ENCODE data around the gene INSIG1. TPM values are rescaled to one million over a fixed set of nuclear protein-coding genes. Genes with fewer than 3 reads are reported as not detected.

The INSIG1 gene
- total RNA-seq, 1 experiment from 2014 or later: 54.7 TPM

GRCh38 chr7:155268921-155269650, 28.6 kb upstream of the INSIG1 start:
- BruUV-seq (replicated peaks): no TSS peak
- Histone ChIP-seq H3K9ac (ENCODE audit: low read length) (no peak overlapping the region), H3K9me3 (ENCODE audit: control insufficient read depth in 1 of 2, insufficient read depth in 1 of 2, low read depth in 1 of 2, low read length in 2 of 2) (no peaks in the 10 kb centered on the region), H3K27ac (ENCODE audit: low read depth, low read length) (no peak overlapping the region), H3K9me2 (ENCODE audit: insufficient read depth) (no peaks in the 10 kb centered on the region), H3K27me3 (ENCODE audit: insufficient read depth, low read length) (no peaks in the 10 kb centered on the region), H3K79me2 (ENCODE audit: insufficient read depth, low read length) (no peaks in the 10 kb centered on the region), H3K4me3 (replicated peaks in 1 of 2; ENCODE audit: low read depth in 1 of 2, low read length in 2 of 2) (no peak overlapping the region), H4K20me1 (ENCODE audit: insufficient read depth) (no peaks in the 10 kb centered on the region), H3K4me1 (ENCODE audit: control insufficient read depth in 1 of 2, insufficient read depth in 2 of 2, low read length in 2 of 2) (no peaks in the 10 kb centered on the region), H3K4me2 (ENCODE audit: low read length) (no peak overlapping the region), H2AFZ (ENCODE audit: low read depth, low read length, poor library complexity, severe bottlenecking) (no peak overlapping the region), H3K36me3 (ENCODE audit: control insufficient read depth in 1 of 2, insufficient read depth in 2 of 2, low read length in 2 of 2) (no peaks in the 10 kb centered on the region)
- POLR2A ChIA-PET: no interaction called here
- intact Hi-C loops (cut with micrococcal nuclease): no loop called here
- DNase-seq (ENCODE audit: low read depth, low spot score) (no peak), ATAC-seq (no peak)
- RAD21 ChIA-PET (ENCODE audit: low non-redundant PET in 1 of 2, low total read pairs in 2 of 2, uncharacterized antibody in 2 of 2, unreplicated experiment in 2 of 2): no interaction called here
- TF ChIP-seq YY1 (IDR thresholded peaks at IDR 0.05; ENCODE audit: extremely low read depth, insufficient replicate concordance, low read depth, low read length) (no peak), SIN3A (IDR thresholded peaks at IDR 0.05; ENCODE audit: low read depth) (no peak), SRF (IDR thresholded peaks at IDR 0.05; ENCODE audit: low read depth) (no peak), ZBTB33 (IDR thresholded peaks at IDR 0.05; ENCODE audit: extremely low read depth, insufficient replicate concordance, low read length) (no peak), ELF1 (IDR thresholded peaks at IDR 0.05; ENCODE audit: borderline replicate concordance, low read depth) (no peak)
- CTCF ChIA-PET: no interaction called here

All from HCT116 (cell line).